Nephron (organoid): ENCODE data around the gene SLC1A4.

ENCODE experiments used
- H3K27ac Mint-ChIP-seq, 3 experiments: 2 replicates each; pipeline ENCODE4 v1.8.0; 2020; ENCODE audit warnings: mixed read lengths in 3 of 3, mild to moderate bottlenecking in 2 of 3, moderate library complexity in 1 of 3
- H3K27me3 Mint-ChIP-seq: 2 replicates; pipeline ENCODE4 v1.8.0; 2021; ENCODE audit warnings: low read depth, mild to moderate bottlenecking, moderate library complexity, mixed read lengths
- H3K36me3 Mint-ChIP-seq: 2 replicates; pipeline ENCODE4 v1.8.0; 2020; ENCODE audit warnings: low read depth, mixed read lengths
- H3K4me1 Mint-ChIP-seq: 2 replicates; pipeline ENCODE4 v1.8.0; 2020; ENCODE audit warnings: mixed read lengths
- H3K4me3 Mint-ChIP-seq, 3 experiments: 2 replicates each; pipeline ENCODE4 v1.8.0; 2020; ENCODE audit warnings: mild to moderate bottlenecking in 3 of 3, mixed read lengths in 3 of 3, moderate library complexity in 2 of 3
- H3K9me3 Mint-ChIP-seq: 2 replicates; pipeline ENCODE4 v1.8.0; 2020; ENCODE audit warnings: mixed read lengths
- CTCF ChIP-seq, 3 experiments: fragments of 200-600 bp; sonication (generic); IDR thresholded peaks; one replicate each; pipeline ENCODE4 v1.5.0; 2021; ENCODE audit warnings: antibody characterized with exemption in 3 of 3; ENCODE audit not compliant: unreplicated experiment in 3 of 3

Gene SLC1A4

GRCh38 chr2:65072181-65072970 lies 83.2 kb downstream of the SLC1A4 start:
- H3K9me3 Mint-ChIP-seq: no peaks in the 10 kb centered on the region
- TF ChIP-seq CTCF (IDR thresholded peaks at IDR 0.05; ENCODE audit: unreplicated experiment in 3 of 3): no peak
- H3K27ac Mint-ChIP-seq: no peak overlapping the region
- H3K4me3 Mint-ChIP-seq: no peak overlapping the region
- H3K4me1 Mint-ChIP-seq: peaks cover 19% of the 10 kb centered on the region
- H3K36me3 Mint-ChIP-seq: peaks cover 52% of the 10 kb centered on the region
- no peaks in the 10 kb centered on the region for H3K27me3 Mint-ChIP-seq
